Right lobe of liver (tissue), 6 donors: ENCODE data around the gene PLIN3. TPM values are rescaled to one million over a fixed set of nuclear protein-coding genes. Genes with fewer than 3 reads are reported as not detected.
"Not testable (repeated sequence)": the region's sequence is repeated elsewhere in the genome, so short reads cannot be mapped to it uniquely, and the experiment has no call there.

Source experiments
- ATAC-seq, 4 donors: fragments of 200-7000 bp; cut with Tn5 transposase; one replicate each; pipeline ENCODE4 v1.9.1; 2020; ENCODE audit warnings: mild to moderate bottlenecking in 4 of 4, moderate library complexity in 4 of 4
- DNase-seq, 3 donors: peaks; one replicate each; pipeline ENCODE4 v3.0.0-alpha.2; 2020
- H3K27ac ChIP-seq, 3 donors: fragments of 200-600 bp; one replicate each; pipeline ENCODE4 v1.8.0; 2022
- H3K27me3 ChIP-seq, 2 donors: fragments of 200-600 bp; one replicate each; pipeline ENCODE4 v1.8.0; 2022
- H3K36me3 ChIP-seq, 4 donors: fragments of 200-600 bp; sonication (generic) in 1 of 4; one replicate each; pipeline versions ENCODE4 v1.5.1 to v1.8.0; 2017 to 2022; ENCODE audit warnings: control low read depth in 1 of 4
- H3K4me1 ChIP-seq, 4 donors: fragments of 200-600 bp; sonication (generic) in 1 of 4; one replicate each; pipeline versions ENCODE4 v1.5.1 to v1.8.0; 2017 to 2022; ENCODE audit warnings: control low read depth in 1 of 4
- H3K4me3 ChIP-seq, 3 donors: fragments of 200-600 bp; one replicate each; pipeline ENCODE4 v1.8.0; 2022
- H3K9me3 ChIP-seq, 4 donors: fragments of 200-600 bp; sonication (generic) in 1 of 4; one replicate each; pipeline versions ENCODE4 v1.5.1 to v1.8.0; 2017 to 2022; ENCODE audit warnings: control low read depth in 1 of 4
- CTCF ChIP-seq, 4 donors: fragments of 200-600 bp in 3 of 4; fragments of 450-650 bp in 1 of 4; IDR thresholded peaks; one replicate each; pipeline versions ENCODE4 v1.5.1 to v1.8.0; 2016 to 2022; ENCODE audit warnings: antibody characterized with exemption in 4 of 4, mild to moderate bottlenecking in 2 of 4
- POLR2A ChIP-seq: fragments of 450-650 bp; IDR thresholded peaks from one replicate; pipeline ENCODE4 v1.6.1; 2017; ENCODE audit warnings: antibody characterized with exemption, mild to moderate bottlenecking
- WGBS: methylation state at CpG from one replicate; pipeline ENCODE4 v1.1.6; 2018; ENCODE audit warnings: low coverage, low lambda C conversion rate; ENCODE audit not compliant: insufficient coverage; ENCODE audit errors: missing lambda C conversion rate; 5-methylcytosine and 5-hydroxymethylcytosine counted together
- intact Hi-C, 2 donors: fragments of 100-400 bp; cut with DNase I; formaldehyde crosslinking; loops; one replicate each; pipeline versions ENCODE4 v1.11.2 to v1.14.1; 2022
- total RNA-seq, 6 experiments: library from RNA; depleted of rRNA in 2 of 6; stranded (reverse); fragments of >200 nt in 2 of 6; fragmentation: NEBNext Ultra II Directional in 3 of 6; extraction: Animal tissue kit (Norgen Biotek cat#: 25700) in 3 of 6; gene quantifications; one replicate each; pipeline versions ENCODE4 v1.1.0 to v1.2.4, GENCODE V29; 2016 to 2023
- donor health status: DM: no; HTN: yes; CAD: no.
- donor health status: DM: no; HTN: no; CAD: no.
- donor health status: DM: no; HTN: no; CAD: no.
- donor health status: DM: no; HTN: yes; CAD: no.
- donor health status: DM: no; HTN: yes; CAD: no.

Gene PLIN3
- total RNA-seq, 6 experiments from 2014 or later: 10.8 to 53.9 (median 19.6) TPM

GRCh38 chr19:4844348-4845179, 22.9 kb downstream of the PLIN3 start:
- Histone ChIP-seq H3K27ac (no peak overlapping the region), H3K36me3 (peaks cover 0 to 17% (median 5%) of the 10 kb centered on the region in 4 donors)
- no peak for DNase-seq

GRCh38 chr19:4843647-4843965, 23.9 kb downstream of the PLIN3 start:
- Histone ChIP-seq H3K27me3 (no peaks in the 10 kb centered on the region), H3K4me3 (no peak overlapping the region), H3K27ac (no peak overlapping the region), H3K9me3 (no peaks in the 10 kb centered on the region), H3K36me3 (peaks cover 0 to 26% (median 5%) of the 10 kb centered on the region in 4 donors), H3K4me1 (peaks cover 0 to 18% (median 3%) of the 10 kb centered on the region in 4 donors)
- intact Hi-C loops: no loop called here
- TF ChIP-seq CTCF (IDR thresholded peaks at IDR 0.05) (no peak), POLR2A (no peak)
- ATAC-seq (no peak), DNase-seq (no peak)
- 90% methylated on average over 6 of the region's 6 CpGs for WGBS

More at GRCh38 chr19:4844348-4845179, 22.9 kb downstream of the PLIN3 start:
- Histone ChIP-seq H3K27me3 (no peaks in the 10 kb centered on the region), H3K4me1 (peaks cover 0 to 18% (median 3%) of the 10 kb centered on the region in 4 donors), H3K4me3 (no peak overlapping the region), H3K9me3 (no peaks in the 10 kb centered on the region)
- intact Hi-C loops: no loop called here
- no peak for TF ChIP-seq CTCF (IDR thresholded peaks at IDR 0.05)
- TF ChIP-seq POLR2A: no peak
- WGBS: 55% methylated on average over 5 of the region's 10 CpGs
- peak; percentile 64 to 80 (median 72) for ATAC-seq

DNA sequence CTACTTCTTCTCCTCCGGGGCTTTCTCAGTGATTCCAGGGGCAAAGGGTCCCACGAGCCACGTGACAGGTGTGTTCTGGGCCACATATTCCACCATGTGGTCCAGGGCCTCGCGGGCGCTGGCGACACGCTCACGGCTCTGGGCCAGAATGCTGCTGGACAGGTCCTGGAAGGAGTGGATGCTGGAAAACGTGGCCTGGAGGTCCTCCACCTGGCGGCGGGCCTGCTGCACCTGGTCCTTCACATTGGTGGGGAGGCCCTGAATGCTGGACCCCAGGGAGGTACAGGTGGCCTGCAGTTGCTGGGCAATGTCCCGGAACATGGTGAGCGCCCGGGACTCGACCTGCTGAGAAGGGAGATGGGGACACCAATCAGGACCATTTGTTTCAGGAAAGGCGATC, 28.3 kb downstream of the PLIN3 start:
- Histone ChIP-seq H3K9me3 (no peaks in the 10 kb centered on the region), H3K4me3 (no peak overlapping the region), H3K27ac (no peak overlapping the region), H3K36me3 (peaks cover 0 to 10% (median 0%) of the 10 kb centered on the region in 4 donors), H3K27me3 (no peaks in the 10 kb centered on the region), H3K4me1 (peaks cover 0 to 11% (median 3%) of the 10 kb centered on the region in 4 donors)
- no CpG with 5 or more reads among the region's 17 CpGs for WGBS
- ATAC-seq (no peak), DNase-seq (no peak)
- intact Hi-C loops: no loop called here
- TF ChIP-seq POLR2A (no peak), CTCF (IDR thresholded peaks at IDR 0.05) (no peak)

DNA sequence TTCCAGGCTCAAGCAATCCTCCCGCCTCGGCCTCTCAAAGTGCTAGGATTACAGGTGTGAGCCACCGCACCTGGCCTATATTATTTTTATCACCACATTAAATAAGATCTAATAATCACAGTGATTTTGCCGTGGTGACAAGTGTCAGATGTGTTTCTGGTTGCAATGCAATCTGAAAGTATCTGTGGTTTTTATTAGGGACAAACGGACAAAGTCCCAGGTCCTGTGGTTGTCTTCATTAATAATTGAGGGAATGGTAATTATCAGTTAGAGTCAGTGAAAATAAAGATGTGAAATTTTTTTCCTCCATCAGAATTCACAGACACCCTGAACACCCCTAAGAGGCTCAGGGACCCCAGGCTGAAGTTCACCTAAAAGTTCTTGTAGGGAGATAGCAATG, 34.7 kb downstream of the PLIN3 start:
- DNase-seq (no peak), ATAC-seq (no peak)
- Histone ChIP-seq H3K27ac (peak overlapping the region in 1 of 3 donors; percentile 100), H3K36me3 (no peaks in the 10 kb centered on the region), H3K9me3 (no peaks in the 10 kb centered on the region), H3K27me3 (no peaks in the 10 kb centered on the region), H3K4me1 (peaks cover 0 to 28% (median 9%) of the 10 kb centered on the region in 4 donors), H3K4me3 (no peak overlapping the region)
- no peak for TF ChIP-seq POLR2A
- TF ChIP-seq CTCF (IDR thresholded peaks at IDR 0.05): no peak
- intact Hi-C loops: no loop called here
- WGBS: 65% methylated on average over 5 of the region's 5 CpGs

GRCh38 chr19:4831979-4832340, 35.5 kb downstream of the PLIN3 start:
- intact Hi-C loops, H3K36me3 ChIP-seq, DNase-seq, H3K9me3 ChIP-seq, H3K27me3 ChIP-seq: not testable (repeated sequence)
- Histone ChIP-seq H3K4me3 (peak overlapping the region; percentile 66 to 97 (median 87)), H3K4me1 (peaks cover 0 to 34% (median 9%) of the 10 kb centered on the region in 4 donors), H3K27ac (peak overlapping the region; percentile 94 to 100 (median 94))
- peak in 1 of 4 donors; percentile 14 for ATAC-seq
- WGBS: 0% methylated on average over 7 of the region's 9 CpGs
